ENCODE results near the gene MAPRE2.

MAPRE2 gene

GRCh38 chr18:35174093-35174731 lies 133.0 kb downstream of the MAPRE2 start:
- no peak for DNase-seq (ENCODE audit: low read depth)

GRCh38 chr18:35174745-35175144 lies 133.5 kb downstream of the MAPRE2 start:
- Histone ChIP-seq H3K4me3 (ENCODE audit: low read length) (no peak overlapping the region), H3K27me3 (replicated peaks; ENCODE audit: control insufficient read depth, insufficient read depth, low read length) (no peaks in the 10 kb centered on the region), H3K36me3 (ENCODE audit: control insufficient read depth, insufficient read depth, low read length, severe bottlenecking) (no peaks in the 10 kb centered on the region), H3K9ac (ENCODE audit: low read length) (no peak overlapping the region), H3K4me1 (ENCODE audit: control insufficient read depth, insufficient read depth, low read length) (peaks cover 17% of the 10 kb centered on the region), H3K9me3 (ENCODE audit: control insufficient read depth, low read length) (no peaks in the 10 kb centered on the region)
- no peak for DNase-seq (ENCODE audit: low read depth)

More at GRCh38 chr18:35174093-35174731, 133.0 kb downstream of the MAPRE2 start:
- no peak overlapping the region for H3K9ac ChIP-seq (ENCODE audit: low read length)
- peaks cover 17% of the 10 kb centered on the region for H3K4me1 ChIP-seq (ENCODE audit: control insufficient read depth, insufficient read depth, low read length)
- no peaks in the 10 kb centered on the region for H3K36me3 ChIP-seq (ENCODE audit: control insufficient read depth, insufficient read depth, low read length, severe bottlenecking)
- no peaks in the 10 kb centered on the region for H3K9me3 ChIP-seq (ENCODE audit: control insufficient read depth, low read length)
- no peak overlapping the region for H3K4me3 ChIP-seq (ENCODE audit: low read length)
- no peaks in the 10 kb centered on the region for H3K27me3 ChIP-seq (replicated peaks; ENCODE audit: control insufficient read depth, insufficient read depth, low read length)

- H3K9ac ChIP-seq (ENCODE audit: low read length): no peak overlapping the region
- no peaks in the 10 kb centered on the region for H3K9me3 ChIP-seq (ENCODE audit: control insufficient read depth, low read length)
- no peak overlapping the region for H3K4me3 ChIP-seq (ENCODE audit: low read length)
- H3K4me1 ChIP-seq (ENCODE audit: control insufficient read depth, insufficient read depth, low read length): peaks cover 8% of the 10 kb centered on the region
- no peak for DNase-seq (ENCODE audit: low read depth)
- H3K36me3 ChIP-seq (ENCODE audit: control insufficient read depth, insufficient read depth, low read length, severe bottlenecking): no peaks in the 10 kb centered on the region
- no peaks in the 10 kb centered on the region for H3K27me3 ChIP-seq (replicated peaks; ENCODE audit: control insufficient read depth, insufficient read depth, low read length)
These were observed 135.7 kb downstream of the MAPRE2 start for GRCh38 chr18:35176925-35177324.

DNA sequence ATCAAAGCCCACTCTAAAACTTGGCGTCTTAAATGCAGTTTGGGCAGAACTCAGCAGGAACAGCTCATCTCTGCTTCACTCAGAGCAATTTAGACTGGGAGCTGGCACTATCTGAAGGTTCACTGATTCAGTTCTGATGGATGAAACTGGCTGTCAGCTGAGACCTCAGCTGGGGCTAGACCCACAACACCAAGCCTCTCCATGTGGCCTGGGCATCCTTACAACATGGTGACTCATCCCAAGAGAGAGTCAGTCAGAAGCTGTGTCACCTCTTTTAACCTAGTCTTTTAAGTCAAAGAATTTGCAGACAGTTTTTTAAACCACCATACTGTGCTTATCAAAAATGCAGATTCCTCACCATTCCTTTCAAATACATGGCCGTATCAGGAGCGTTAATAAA lies 137.0 kb downstream of the MAPRE2 start:
- Histone ChIP-seq H3K4me3 (ENCODE audit: low read length) (no peak overlapping the region), H3K4me1 (ENCODE audit: control insufficient read depth, insufficient read depth, low read length) (no peaks in the 10 kb centered on the region), H3K9me3 (ENCODE audit: control insufficient read depth, low read length) (no peaks in the 10 kb centered on the region), H3K36me3 (ENCODE audit: control insufficient read depth, insufficient read depth, low read length, severe bottlenecking) (no peaks in the 10 kb centered on the region), H3K9ac (ENCODE audit: low read length) (no peak overlapping the region), H3K27me3 (replicated peaks; ENCODE audit: control insufficient read depth, insufficient read depth, low read length) (no peaks in the 10 kb centered on the region)
- peak; percentile 19 for DNase-seq (ENCODE audit: low read depth)

DNA sequence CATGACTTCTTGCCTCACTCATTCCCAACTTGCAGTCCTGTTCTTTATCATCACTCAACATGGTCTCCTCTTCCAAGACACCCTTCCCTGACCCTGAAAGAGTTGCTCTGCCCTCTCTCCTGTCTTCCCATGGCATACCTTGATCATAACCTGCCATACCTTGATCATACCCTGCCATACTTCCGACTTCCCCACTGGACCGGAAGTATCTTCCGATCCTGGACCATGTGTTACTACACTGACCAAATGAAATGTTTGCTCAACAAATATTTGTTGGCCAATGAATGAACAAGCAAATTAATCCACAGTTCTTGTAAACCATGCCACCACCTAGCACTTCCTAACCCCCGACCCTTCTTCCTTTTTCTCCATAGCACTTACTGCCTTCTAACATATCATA lies 138.7 kb downstream of the MAPRE2 start:
- no peaks in the 10 kb centered on the region for H3K36me3 ChIP-seq (ENCODE audit: control insufficient read depth, insufficient read depth, low read length, severe bottlenecking)
- no peaks in the 10 kb centered on the region for H3K27me3 ChIP-seq (replicated peaks; ENCODE audit: control insufficient read depth, insufficient read depth, low read length)
- no peak overlapping the region for H3K4me3 ChIP-seq (ENCODE audit: low read length)
- no peaks in the 10 kb centered on the region for H3K4me1 ChIP-seq (ENCODE audit: control insufficient read depth, insufficient read depth, low read length)
- H3K9me3 ChIP-seq (ENCODE audit: control insufficient read depth, low read length): no peaks in the 10 kb centered on the region
- DNase-seq (ENCODE audit: low read depth): no peak
- no peak overlapping the region for H3K9ac ChIP-seq (ENCODE audit: low read length)

DNA sequence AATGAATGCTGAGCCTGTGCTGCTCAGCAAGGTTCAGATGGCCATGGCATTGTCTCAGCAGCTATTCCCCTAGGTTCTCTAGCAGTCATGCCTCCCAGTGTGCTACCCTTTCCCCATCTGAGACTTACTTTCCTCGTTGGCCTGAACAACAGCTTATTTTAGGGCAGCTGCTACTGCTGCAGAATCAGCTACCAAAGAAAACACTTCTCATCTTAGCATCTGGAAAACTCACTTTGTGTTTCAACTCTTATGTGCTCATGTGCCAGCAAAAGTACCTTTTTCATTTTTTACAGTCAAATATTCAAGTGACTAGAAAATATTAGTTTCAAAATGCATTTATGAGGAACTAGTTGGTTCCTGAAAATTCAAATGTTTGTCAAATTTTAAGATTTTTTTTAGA lies 139.2 kb downstream of the MAPRE2 start:
- no peak for DNase-seq (ENCODE audit: low read depth)
- Histone ChIP-seq H3K4me3 (ENCODE audit: low read length) (no peak overlapping the region), H3K27me3 (replicated peaks; ENCODE audit: control insufficient read depth, insufficient read depth, low read length) (no peaks in the 10 kb centered on the region), H3K36me3 (ENCODE audit: control insufficient read depth, insufficient read depth, low read length, severe bottlenecking) (no peaks in the 10 kb centered on the region), H3K9me3 (ENCODE audit: control insufficient read depth, low read length) (no peaks in the 10 kb centered on the region), H3K4me1 (ENCODE audit: control insufficient read depth, insufficient read depth, low read length) (peaks cover 4% of the 10 kb centered on the region), H3K9ac (ENCODE audit: low read length) (no peak overlapping the region)

GRCh38 chr18:35182151-35182550 lies 140.9 kb downstream of the MAPRE2 start:
- Histone ChIP-seq H3K4me1 (ENCODE audit: control insufficient read depth, insufficient read depth, low read length) (peaks cover 7% of the 10 kb centered on the region), H3K27me3 (replicated peaks; ENCODE audit: control insufficient read depth, insufficient read depth, low read length) (no peaks in the 10 kb centered on the region)
- no peak for DNase-seq (ENCODE audit: low read depth)

GRCh38 chr18:35183886-35184285 lies 142.7 kb downstream of the MAPRE2 start:
- H3K9ac ChIP-seq (ENCODE audit: low read length): no peak overlapping the region
- peaks cover 7% of the 10 kb centered on the region for H3K4me1 ChIP-seq (ENCODE audit: control insufficient read depth, insufficient read depth, low read length)
- no peaks in the 10 kb centered on the region for H3K27me3 ChIP-seq (replicated peaks; ENCODE audit: control insufficient read depth, insufficient read depth, low read length)
- H3K4me3 ChIP-seq (ENCODE audit: low read length): no peak overlapping the region
- no peaks in the 10 kb centered on the region for H3K9me3 ChIP-seq (ENCODE audit: control insufficient read depth, low read length)
- DNase-seq (ENCODE audit: low read depth): peak; percentile 23
- H3K36me3 ChIP-seq (ENCODE audit: control insufficient read depth, insufficient read depth, low read length, severe bottlenecking): no peaks in the 10 kb centered on the region

More at GRCh38 chr18:35182151-35182550, 140.9 kb downstream of the MAPRE2 start:
- Histone ChIP-seq H3K4me3 (ENCODE audit: low read length) (no peak overlapping the region), H3K36me3 (ENCODE audit: control insufficient read depth, insufficient read depth, low read length, severe bottlenecking) (no peaks in the 10 kb centered on the region), H3K9me3 (ENCODE audit: control insufficient read depth, low read length) (no peaks in the 10 kb centered on the region), H3K9ac (ENCODE audit: low read length) (no peak overlapping the region)

GRCh38 chr18:35185771-35186170 lies 144.6 kb downstream of the MAPRE2 start:
- DNase-seq (ENCODE audit: low read depth): no peak
- H3K27me3 ChIP-seq (replicated peaks; ENCODE audit: control insufficient read depth, insufficient read depth, low read length): no peaks in the 10 kb centered on the region
- no peak overlapping the region for H3K4me3 ChIP-seq (ENCODE audit: low read length)
- H3K4me1 ChIP-seq (ENCODE audit: control insufficient read depth, insufficient read depth, low read length): peaks cover 7% of the 10 kb centered on the region
- H3K9me3 ChIP-seq (ENCODE audit: control insufficient read depth, low read length): no peaks in the 10 kb centered on the region
- no peaks in the 10 kb centered on the region for H3K36me3 ChIP-seq (ENCODE audit: control insufficient read depth, insufficient read depth, low read length, severe bottlenecking)
- no peak overlapping the region for H3K9ac ChIP-seq (ENCODE audit: low read length)

DNA sequence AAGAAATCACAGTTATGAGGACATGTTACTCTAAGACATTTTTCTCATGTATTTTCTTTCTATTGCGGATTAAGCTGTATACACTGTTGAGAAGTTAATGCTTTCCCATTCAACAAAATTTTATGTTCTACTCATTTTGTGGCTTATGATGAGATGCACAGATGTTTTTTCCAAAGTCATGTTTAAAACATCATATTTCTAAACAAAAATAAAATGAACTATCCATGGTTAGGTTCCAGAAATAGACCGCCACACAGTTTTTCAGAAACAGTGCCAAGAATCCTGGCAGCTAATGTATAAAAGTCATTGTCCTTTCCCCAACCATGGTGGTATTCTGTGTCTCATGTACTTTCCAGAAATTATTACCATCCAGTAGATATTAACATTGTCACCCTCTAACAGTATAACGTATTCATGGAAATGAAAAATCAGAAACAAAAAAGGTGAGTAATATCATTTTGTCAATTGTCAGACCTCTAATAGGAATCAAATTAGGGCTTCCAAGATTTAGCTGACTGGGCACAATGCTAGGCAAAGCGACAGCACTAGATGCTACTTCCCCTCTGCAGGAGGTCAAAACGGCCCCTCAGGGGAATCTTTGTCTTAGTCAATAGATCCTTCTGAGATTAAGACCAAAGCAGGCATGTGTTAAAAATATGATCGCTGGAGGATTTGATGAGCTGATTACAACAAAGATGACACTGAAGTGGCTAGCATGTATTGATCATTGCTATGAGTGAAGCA lies 145.2 kb downstream of the MAPRE2 start:
- Histone ChIP-seq H3K4me1 (ENCODE audit: control insufficient read depth, insufficient read depth, low read length) (peaks cover 7% of the 10 kb centered on the region), H3K36me3 (ENCODE audit: control insufficient read depth, insufficient read depth, low read length, severe bottlenecking) (no peaks in the 10 kb centered on the region), H3K9me3 (ENCODE audit: control insufficient read depth, low read length) (no peaks in the 10 kb centered on the region), H3K4me3 (ENCODE audit: low read length) (no peak overlapping the region), H3K27me3 (replicated peaks; ENCODE audit: control insufficient read depth, insufficient read depth, low read length) (no peaks in the 10 kb centered on the region), H3K9ac (ENCODE audit: low read length) (no peak overlapping the region)
- no peak for DNase-seq (ENCODE audit: low read depth)

- H3K9ac ChIP-seq (ENCODE audit: low read length): no peak overlapping the region
- no peak overlapping the region for H3K4me3 ChIP-seq (ENCODE audit: low read length)
- H3K36me3 ChIP-seq (ENCODE audit: control insufficient read depth, insufficient read depth, low read length, severe bottlenecking): no peaks in the 10 kb centered on the region
- no peaks in the 10 kb centered on the region for H3K9me3 ChIP-seq (ENCODE audit: control insufficient read depth, low read length)
- no peaks in the 10 kb centered on the region for H3K27me3 ChIP-seq (replicated peaks; ENCODE audit: control insufficient read depth, insufficient read depth, low read length)
- DNase-seq (ENCODE audit: low read depth): peak; percentile 45
- peaks cover 7% of the 10 kb centered on the region for H3K4me1 ChIP-seq (ENCODE audit: control insufficient read depth, insufficient read depth, low read length)
These were observed 148.3 kb downstream of the MAPRE2 start for GRCh38 chr18:35189510-35189909.
